SKM-1 (cell line): ENCODE results near the gene TXK.

Source experiments
- DNase-seq: peaks from one replicate; lab custom pipeline; 2025; ENCODE audit not compliant: unreplicated experiment; lab: John Stamatoyannopoulos, UW

The TXK gene

GRCh38 chr4:48138511-48138910 is 4.5 kb upstream of the TXK start:
- no peak for DNase-seq

- DNase-seq, result no peak
Measured at GRCh38 chr4:48137846-48138245, 3.8 kb upstream of the TXK start.

- DNase-seq, result no peak
Measured at GRCh38 chr4:48133669-48134068, 381 bp downstream of the TXK start.

GRCh38 chr4:48131736-48132135 is 2.3 kb downstream of the TXK start:
- no peak for DNase-seq

GRCh38 chr4:48130100-48130499 is 4.0 kb downstream of the TXK start:
- no peak for DNase-seq

GRCh38 chr4:48129307-48130014 is 4.6 kb downstream of the TXK start:
- DNase-seq, result peak; percentile 4

GRCh38 chr4:48127682-48128404 is 6.2 kb downstream of the TXK start:
- DNase-seq, result peak; percentile 63

GRCh38 chr4:48127231-48127630 is 6.8 kb downstream of the TXK start:
- DNase-seq, result no peak

- DNase-seq, result no peak
Measured at GRCh38 chr4:48126621-48127020, 7.4 kb downstream of the TXK start.

- DNase-seq, result no peak
Measured at GRCh38 chr4:48124870-48125269, 9.2 kb downstream of the TXK start.

- no peak for DNase-seq
Measured at GRCh38 chr4:48122756-48123155, 11.3 kb downstream of the TXK start.

- no peak for DNase-seq
Measured at GRCh38 chr4:48121180-48121579, 12.9 kb downstream of the TXK start.

GRCh38 chr4:48120132-48120531 is 13.9 kb downstream of the TXK start:
- DNase-seq, result no peak

GRCh38 chr4:48119646-48120045 is 14.4 kb downstream of the TXK start:
- DNase-seq, result no peak

GRCh38 chr4:48118081-48118480 is 16.0 kb downstream of the TXK start:
- no peak for DNase-seq

GRCh38 chr4:48116582-48116981 is 17.5 kb downstream of the TXK start:
- no peak for DNase-seq

GRCh38 chr4:48114412-48114811 is 19.6 kb downstream of the TXK start:
- DNase-seq, result no peak

GRCh38 chr4:48112017-48112667 is 21.9 kb downstream of the TXK start:
- DNase-seq, result no peak

- no peak for DNase-seq
Measured at GRCh38 chr4:48110452-48110978, 23.5 kb downstream of the TXK start.

GRCh38 chr4:48109413-48110263 is 24.4 kb downstream of the TXK start:
- peak; percentile 26 for DNase-seq
